Stomach (tissue), 9 donors: ENCODE measurements around the gene LHFPL6. TPM values are rescaled to one million over a fixed set of nuclear protein-coding genes. Genes with fewer than 3 reads are reported as not detected.

Experiments
- DNase-seq, 2 donors: peaks; one replicate each; pipeline versions ENCODE4 v3.0.0 to v3.0.0-alpha.2; 2013 to 2019
- H3K27ac ChIP-seq, 5 donors: fragments of 200-600 bp in 4 of 5; sonication (generic) in 4 of 5; one replicate each; pipeline ENCODE4 v1.5.1; 2013 to 2019; ENCODE audit warnings: mild to moderate bottlenecking in 1 of 5, moderate library complexity in 1 of 5
- H3K27me3 ChIP-seq, 3 donors: fragments of 200-600 bp; sonication (generic); one replicate each; pipeline ENCODE4 v1.5.1; 2017 to 2019; ENCODE audit warnings: mixed run types in 1 of 3
- H3K36me3 ChIP-seq, 4 donors: fragments of 200-600 bp; sonication (generic); 1 replicate in 3 of 4; 2 replicates in 1 of 4; pipeline ENCODE4 v1.5.1; 2016 to 2019
- H3K4me1 ChIP-seq, 4 donors: fragments of 200-600 bp; sonication (generic); one replicate each; pipeline ENCODE4 v1.5.1; 2016 to 2019
- H3K4me3 ChIP-seq, 4 donors: fragments of 200-600 bp; sonication (generic) in 3 of 4; one replicate each; pipeline ENCODE4 v1.5.1; 2016 to 2019; ENCODE audit warnings: mild to moderate bottlenecking in 1 of 4
- H3K9me3 ChIP-seq, 4 donors: fragments of 200-600 bp; sonication (generic); one replicate each; pipeline ENCODE4 v1.5.1; 2016 to 2019
- EP300 ChIP-seq: sonication (generic); formaldehyde crosslinking; IDR thresholded peaks from one replicate; pipeline ENCODE4 v1.6.1; 2017; ENCODE audit warnings: antibody characterized with exemption
- POLR2A ChIP-seq, 4 donors: fragments of 450-650 bp; IDR thresholded peaks; one replicate each; pipeline ENCODE4 v1.6.1; 2016; ENCODE audit warnings: antibody characterized with exemption in 4 of 4, control low read depth in 2 of 4, mild to moderate bottlenecking in 1 of 4, moderate library complexity in 1 of 4
- POLR2AphosphoS5 ChIP-seq, 3 donors: sonication (generic); formaldehyde crosslinking; IDR thresholded peaks; one replicate each; pipeline ENCODE4 v1.6.1; 2016; ENCODE audit warnings: antibody characterized with exemption in 3 of 3
- WGBS, 5 donors: extraction: QIAGEN DNeasy Blood & Tissue Kit in 3 of 5; methylation state at CpG; one replicate each; pipeline versions ENCODE4 v1.1.5 to v1.1.7; 2013 to 2018; 5-methylcytosine and 5-hydroxymethylcytosine counted together
- intact Hi-C: fragments of 100-400 bp; cut with DNase I; formaldehyde crosslinking; loops from one replicate; pipeline ENCODE4 v1.15.1; 2023; ENCODE audit warnings: low total_unique reads
- polyA plus RNA-seq, 3 donors: library from polyadenylated mRNA; stranded (reverse); fragments of 200-250 nt; gene quantifications; one replicate each; pipeline ENCODE4 v1.2.3, GENCODE V29; 2013
- total RNA-seq, 5 donors: library from RNA; depleted of rRNA; stranded (reverse); fragments of >200 nt; gene quantifications; one replicate each; pipeline versions ENCODE4 v1.1.0 to v1.2.3, GENCODE V29; 2014 to 2016
- TF ChIP-seq, protein P1 (sequence below), 7 experiments: fragments of 450-650 bp in 4 of 7; fragments of 200-600 bp in 3 of 7; sonication (generic) in 3 of 7; IDR thresholded peaks; one replicate each; pipeline ENCODE4 v1.5.1; 2016 to 2019; ENCODE audit warnings: antibody characterized with exemption in 7 of 7, control low read depth in 2 of 7, mild to moderate bottlenecking in 1 of 7
- donor health status: healthy with polysubstance abuse.
- donor health status: Bipolar disorder and iron deficiency.
- donor health status: healthy.

The LHFPL6 gene
- total and polyA plus RNA-seq, 8 donors: 4.7 to 53.6 (median 10.9) TPM

DNA sequence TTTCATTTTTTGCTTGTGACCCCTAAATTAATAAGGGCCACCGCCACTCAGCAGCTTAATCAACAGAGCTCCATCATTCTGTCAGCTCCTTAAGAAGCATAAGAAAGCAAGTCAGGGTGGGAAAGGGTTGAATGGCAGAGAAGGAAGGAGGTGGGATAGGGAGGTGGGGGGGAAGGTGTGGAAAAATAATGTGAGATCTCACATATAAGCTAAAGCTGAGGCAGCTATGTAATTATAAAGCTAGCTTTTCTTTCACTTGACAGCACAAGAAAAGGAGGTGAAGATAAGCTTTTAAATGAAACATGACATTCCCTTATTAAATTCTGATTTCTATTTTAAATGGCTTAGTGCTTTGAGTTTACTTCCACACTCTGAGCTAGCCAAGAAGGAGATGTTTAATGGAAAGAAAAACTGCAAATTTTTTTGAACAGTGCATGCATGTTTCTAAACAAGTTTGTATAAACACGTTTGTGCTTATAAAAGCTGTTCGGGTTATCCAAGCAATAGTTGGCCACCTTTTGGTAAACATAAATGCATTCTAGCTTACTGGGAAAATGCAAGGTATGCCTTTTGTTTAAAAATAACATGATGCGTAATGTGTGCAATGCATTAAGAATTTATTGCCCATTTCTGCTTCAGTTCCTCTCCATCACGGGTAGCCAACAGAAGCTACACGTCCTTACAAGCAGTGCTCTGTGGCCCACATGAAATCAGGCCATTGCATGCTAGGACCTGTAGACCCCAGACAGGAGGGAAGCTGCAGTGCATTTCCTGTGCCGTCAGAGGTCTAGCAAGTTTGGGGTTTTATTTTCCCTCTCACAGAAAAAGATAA lies 96.2 kb downstream of the LHFPL6 start:
- intact Hi-C loops: no loop called here
- Histone ChIP-seq H3K4me1 (no peaks in the 10 kb centered on the region), H3K9me3 (no peaks in the 10 kb centered on the region), H3K27ac (no peak overlapping the region), H3K27me3 (no peaks in the 10 kb centered on the region), H3K4me3 (no peak overlapping the region), H3K36me3 (no peaks in the 10 kb centered on the region)
- peak in 1 of 2 donors; percentile 24 for DNase-seq
- 51 to 63% (median 59%) methylated on average over 7 of the region's 7 CpGs for WGBS, 5 donors
- TF ChIP-seq EP300 (no peak), POLR2A (IDR thresholded peaks at IDR 0.05) (no peak)

DNA sequence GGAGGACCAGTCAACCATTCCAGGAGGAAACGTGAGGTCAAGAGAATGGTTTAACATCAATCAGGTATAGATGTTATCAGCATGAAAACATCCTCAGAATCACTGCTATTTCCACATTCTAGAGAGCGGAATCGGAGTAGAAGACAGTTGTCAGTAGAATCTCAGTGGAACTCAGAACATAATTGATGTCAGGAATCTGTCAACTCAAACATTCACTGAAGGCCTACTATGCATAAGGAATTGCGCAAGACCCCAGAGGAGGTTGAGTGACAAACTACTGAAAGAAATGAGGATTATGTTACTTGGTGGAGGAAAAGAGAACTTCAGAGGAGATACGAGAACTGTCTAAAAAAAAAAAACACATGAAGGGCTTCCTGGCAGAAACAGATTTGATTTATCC lies 97.8 kb downstream of the LHFPL6 start:
- no peaks in the 10 kb centered on the region for H3K9me3 ChIP-seq
- no peak overlapping the region for H3K27ac ChIP-seq
- 80 to 91% (median 86%) methylated on average over 5 of the region's 5 CpGs for WGBS, 5 donors
- H3K4me3 ChIP-seq: no peak overlapping the region
- intact Hi-C loops: no loop called here
- no peaks in the 10 kb centered on the region for H3K4me1 ChIP-seq
- no peak for DNase-seq
- TF ChIP-seq EP300 (no peak), POLR2AphosphoS5 (IDR thresholded peaks at IDR 0.05) (no peak)
- no peaks in the 10 kb centered on the region for H3K27me3 ChIP-seq
- no peaks in the 10 kb centered on the region for H3K36me3 ChIP-seq

DNA sequence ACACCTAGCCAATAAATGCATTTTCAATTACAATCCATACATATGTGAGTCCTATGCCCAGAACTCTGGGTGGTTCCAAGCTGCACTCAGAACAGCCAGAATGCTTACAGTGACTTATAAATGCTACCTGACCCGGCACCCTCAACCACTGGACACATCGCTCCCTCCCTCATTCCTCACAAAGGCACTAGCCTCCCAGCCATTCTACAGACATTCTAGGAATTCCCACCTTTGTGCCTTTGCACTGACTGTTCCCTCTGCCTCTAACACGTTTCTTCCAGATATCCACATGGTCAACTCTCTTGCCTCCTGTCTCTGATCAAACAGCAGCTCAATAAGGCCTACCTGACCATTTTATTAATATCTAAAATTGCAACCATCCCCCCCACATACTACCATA lies 99.9 kb downstream of the LHFPL6 start:
- no peak overlapping the region for H3K27ac ChIP-seq
- H3K9me3 ChIP-seq: no peaks in the 10 kb centered on the region
- H3K4me1 ChIP-seq: no peaks in the 10 kb centered on the region
- H3K27me3 ChIP-seq: no peaks in the 10 kb centered on the region
- intact Hi-C loops: no loop called here
- no peaks in the 10 kb centered on the region for H3K36me3 ChIP-seq
- 85 to 97% (median 90%) methylated on average over 3 of the region's 3 CpGs for WGBS, 5 donors
- DNase-seq: no peak
- H3K4me3 ChIP-seq: no peak overlapping the region
- TF ChIP-seq POLR2A (IDR thresholded peaks at IDR 0.05) (no peak), EP300 (no peak), POLR2AphosphoS5 (IDR thresholded peaks at IDR 0.05) (no peak)
- TF ChIP-seq, protein P1, sequence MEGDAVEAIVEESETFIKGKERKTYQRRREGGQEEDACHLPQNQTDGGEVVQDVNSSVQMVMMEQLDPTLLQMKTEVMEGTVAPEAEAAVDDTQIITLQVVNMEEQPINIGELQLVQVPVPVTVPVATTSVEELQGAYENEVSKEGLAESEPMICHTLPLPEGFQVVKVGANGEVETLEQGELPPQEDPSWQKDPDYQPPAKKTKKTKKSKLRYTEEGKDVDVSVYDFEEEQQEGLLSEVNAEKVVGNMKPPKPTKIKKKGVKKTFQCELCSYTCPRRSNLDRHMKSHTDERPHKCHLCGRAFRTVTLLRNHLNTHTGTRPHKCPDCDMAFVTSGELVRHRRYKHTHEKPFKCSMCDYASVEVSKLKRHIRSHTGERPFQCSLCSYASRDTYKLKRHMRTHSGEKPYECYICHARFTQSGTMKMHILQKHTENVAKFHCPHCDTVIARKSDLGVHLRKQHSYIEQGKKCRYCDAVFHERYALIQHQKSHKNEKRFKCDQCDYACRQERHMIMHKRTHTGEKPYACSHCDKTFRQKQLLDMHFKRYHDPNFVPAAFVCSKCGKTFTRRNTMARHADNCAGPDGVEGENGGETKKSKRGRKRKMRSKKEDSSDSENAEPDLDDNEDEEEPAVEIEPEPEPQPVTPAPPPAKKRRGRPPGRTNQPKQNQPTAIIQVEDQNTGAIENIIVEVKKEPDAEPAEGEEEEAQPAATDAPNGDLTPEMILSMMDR (IDR thresholded peaks at IDR 0.05): no peak

DNA sequence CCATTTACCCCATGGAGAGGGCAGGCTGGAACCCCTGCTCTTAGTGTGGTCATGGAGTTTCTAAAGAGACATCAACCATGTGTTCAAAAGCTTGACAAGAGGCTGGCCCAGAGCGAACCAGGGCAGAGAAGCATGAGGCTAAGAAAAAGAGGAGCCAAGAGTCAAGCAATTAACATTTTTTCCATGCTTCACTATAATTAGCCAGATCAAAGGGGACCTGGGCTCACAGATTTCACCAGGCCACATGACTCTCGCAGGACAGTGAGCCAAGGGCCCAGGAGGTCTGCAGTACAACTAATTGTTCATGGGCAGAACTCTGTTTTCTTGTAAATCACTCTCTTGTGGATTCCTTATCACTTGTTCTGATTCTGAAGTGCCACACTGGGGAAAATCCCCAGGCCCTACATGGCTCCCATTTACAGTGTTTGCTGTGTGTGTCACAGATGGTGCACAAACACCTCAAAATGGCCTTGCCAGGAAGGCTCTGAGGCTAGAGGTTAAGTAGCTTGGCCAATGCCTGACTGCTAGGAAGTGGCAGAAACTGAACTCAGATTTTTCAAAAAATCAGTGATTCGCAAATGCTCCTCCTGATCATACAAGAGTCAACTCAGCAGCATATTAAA lies 101.2 kb downstream of the LHFPL6 start:
- no peaks in the 10 kb centered on the region for H3K27me3 ChIP-seq
- 72 to 90% (median 85%) methylated on average over 3 of the region's 3 CpGs for WGBS, 5 donors
- no peak overlapping the region for H3K4me3 ChIP-seq
- no peak for TF ChIP-seq POLR2AphosphoS5 (IDR thresholded peaks at IDR 0.05)
- TF ChIP-seq, protein P1 (IDR thresholded peaks at IDR 0.05): no peak
- no peak for TF ChIP-seq EP300
- no peak for TF ChIP-seq POLR2A (IDR thresholded peaks at IDR 0.05)
- intact Hi-C loops: no loop called here
- H3K27ac ChIP-seq: no peak overlapping the region
- H3K36me3 ChIP-seq: no peaks in the 10 kb centered on the region
- H3K9me3 ChIP-seq: no peaks in the 10 kb centered on the region
- H3K4me1 ChIP-seq: no peaks in the 10 kb centered on the region
- DNase-seq: no peak

DNA sequence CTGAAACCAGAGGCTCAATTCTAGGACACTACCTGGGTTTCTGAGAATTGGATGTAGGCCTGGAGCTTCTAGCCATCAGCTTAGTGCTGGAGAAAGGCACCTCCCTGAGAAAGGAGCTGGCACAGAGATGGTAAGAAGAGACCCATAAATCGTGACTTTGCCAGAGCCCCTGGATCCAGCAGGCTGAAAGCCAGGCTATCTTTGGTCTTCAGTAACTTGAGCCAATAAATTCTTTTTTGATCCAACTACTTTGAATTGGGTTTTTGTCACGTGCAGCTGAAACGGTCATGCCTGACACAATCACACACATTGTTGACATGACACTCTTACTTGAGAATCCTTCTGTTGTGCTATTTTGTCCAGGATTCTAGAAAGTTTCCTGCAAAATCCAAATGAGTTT lies 103.4 kb downstream of the LHFPL6 start:
- WGBS, 5 donors: 54 to 77% (median 69%) methylated on average over 3 of the region's 3 CpGs

More for the DNA sequence above, 103.4 kb downstream of the LHFPL6 start:
- no peak overlapping the region for H3K4me3 ChIP-seq
- no peaks in the 10 kb centered on the region for H3K36me3 ChIP-seq
- no peaks in the 10 kb centered on the region for H3K27me3 ChIP-seq
- no peaks in the 10 kb centered on the region for H3K4me1 ChIP-seq
- no peak for DNase-seq
- no peaks in the 10 kb centered on the region for H3K9me3 ChIP-seq
- no peak overlapping the region for H3K27ac ChIP-seq
- no peak for TF ChIP-seq POLR2A (IDR thresholded peaks at IDR 0.05)
- no peak for TF ChIP-seq EP300
- TF ChIP-seq POLR2AphosphoS5 (IDR thresholded peaks at IDR 0.05): no peak
- TF ChIP-seq, protein P1 (IDR thresholded peaks at IDR 0.05): no peak
- intact Hi-C loops: no loop called here
